ENCODE measurements around the gene HAUS7.
A peak's percentile ranks its signal among the peaks of the same experiment; 100 is the strongest.

Gene HAUS7

GRCh38 chrX:153498453-153498852, 28.1 kb upstream of the HAUS7 start:
- no peak for DNase-seq

GRCh38 chrX:153496590-153496959, 26.2 kb upstream of the HAUS7 start:
- no peak for DNase-seq

DNA sequence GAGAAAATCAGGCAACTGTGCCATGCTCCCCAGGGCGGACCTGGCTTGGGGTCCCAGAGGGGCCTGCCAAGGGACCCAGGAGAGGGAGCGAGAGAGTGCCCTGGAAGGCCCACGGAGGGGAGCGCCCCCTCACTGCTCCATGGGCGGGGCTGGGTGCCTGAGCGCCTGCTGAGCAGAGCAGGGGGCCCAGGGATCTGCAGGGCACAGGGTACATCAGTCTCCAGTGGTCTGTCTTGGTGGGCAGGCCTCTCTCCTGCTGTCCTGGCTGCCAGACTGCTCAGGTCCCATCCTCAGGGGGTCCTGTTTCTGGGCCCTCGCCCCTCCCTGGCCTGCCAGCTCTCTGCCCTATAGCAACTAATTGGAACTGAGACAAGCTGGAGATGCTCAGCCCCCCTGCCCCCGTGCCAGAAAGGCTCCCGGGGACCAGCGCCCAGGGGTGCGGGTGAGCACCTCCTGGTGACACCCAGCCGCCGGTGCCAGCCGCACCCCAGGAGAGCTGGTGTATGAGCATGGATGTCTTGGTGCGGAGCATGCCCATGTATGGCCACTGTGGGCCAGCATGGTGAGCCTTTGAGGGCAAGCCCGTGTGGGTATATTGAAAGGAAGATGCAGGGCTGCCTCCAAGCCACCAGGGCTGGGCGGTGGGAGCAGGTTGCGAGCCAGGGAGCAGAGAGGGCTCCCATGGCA, 25.7 kb upstream of the HAUS7 start:
- no peak for DNase-seq

- no peak for DNase-seq
These were observed 25.0 kb upstream of the HAUS7 start for GRCh38 chrX:153495362-153495751.

DNA sequence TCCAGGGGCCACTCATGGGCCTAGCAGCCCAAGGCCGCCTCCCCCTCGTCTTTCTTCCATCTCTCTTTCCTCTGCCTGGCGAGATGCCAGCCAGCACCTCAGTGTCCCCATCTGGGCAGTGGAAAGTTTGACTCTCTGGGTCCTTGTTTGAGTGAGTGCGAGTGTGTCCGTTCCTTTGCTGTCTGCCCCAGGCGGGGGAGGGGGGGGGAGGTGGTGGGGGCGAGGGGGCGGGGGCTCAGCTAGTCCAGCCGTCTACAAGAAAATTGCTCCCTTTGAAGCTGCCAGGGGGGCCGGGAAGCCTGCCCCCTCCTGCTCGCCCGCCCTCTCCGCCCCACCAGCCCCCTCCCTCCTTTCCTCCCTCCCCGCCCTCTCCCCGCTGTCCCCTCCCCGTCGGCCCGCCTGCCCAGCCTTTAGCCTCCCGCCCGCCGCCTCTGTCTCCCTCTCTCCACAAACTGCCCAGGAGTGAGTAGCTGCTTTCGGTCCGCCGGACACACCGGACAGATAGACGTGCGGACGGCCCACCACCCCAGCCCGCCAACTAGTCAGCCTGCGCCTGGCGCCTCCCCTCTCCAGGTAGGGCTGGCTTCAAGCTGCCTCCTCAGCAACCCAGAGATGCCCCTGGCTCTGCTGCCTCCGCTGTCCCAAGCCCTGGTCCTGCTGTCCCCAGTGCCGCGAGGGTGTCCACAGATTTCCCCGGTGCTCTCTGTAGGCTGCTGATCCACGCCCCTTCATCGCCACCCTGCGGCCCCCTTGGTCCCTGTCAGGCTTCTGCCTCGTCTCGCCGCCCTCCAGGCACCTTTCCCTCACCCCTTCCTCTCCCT, 24.4 kb upstream of the HAUS7 start, which contains the start of gene BGN:
Gene BGN (plus strand): TSS at position 440 of the 821 bp plus-strand sequence. CDS start 9,652 bp downstream, outside the sequence.
- peak in 1 of 2 donors; percentile 3 for DNase-seq

DNA sequence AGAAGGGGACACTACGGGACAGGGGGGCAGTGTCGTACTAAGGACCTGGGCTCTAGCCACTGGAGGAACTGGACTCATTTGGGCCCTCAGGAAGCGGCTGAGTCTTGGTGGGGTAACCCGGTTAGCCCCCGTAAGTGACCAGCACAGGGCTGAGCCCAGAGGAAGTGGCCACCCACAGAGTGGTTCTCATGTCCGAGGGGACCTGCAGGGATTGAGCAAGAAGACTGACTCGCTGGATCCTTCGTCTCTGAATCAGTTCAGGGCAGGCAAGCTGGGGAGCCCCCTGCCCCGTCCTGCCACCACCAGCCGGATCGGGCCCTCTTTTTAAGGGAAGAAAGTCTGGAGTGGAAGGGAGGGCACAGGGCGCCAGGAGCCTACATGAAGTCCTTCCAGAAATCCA, 23.7 kb upstream of the HAUS7 start:
- DNase-seq = no peak

DNA sequence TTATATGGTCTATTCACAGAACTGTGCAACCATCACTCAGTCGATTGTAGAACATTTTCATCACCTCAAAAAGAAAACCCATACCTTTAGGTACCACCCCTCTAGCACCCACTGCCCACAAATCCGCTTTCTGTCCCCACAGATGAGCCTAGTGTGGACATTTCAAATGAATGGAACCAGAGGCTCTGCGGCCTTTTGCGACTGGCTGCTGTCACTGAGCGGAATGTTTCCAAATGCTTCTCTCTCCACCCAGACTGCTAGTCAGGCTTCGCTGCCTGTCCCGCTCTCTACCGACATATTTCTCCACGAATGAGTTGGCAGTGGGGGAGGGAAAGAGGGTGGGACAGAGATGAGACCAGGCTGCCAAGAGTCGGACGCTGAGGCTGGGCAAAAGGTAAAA, 22.7 kb upstream of the HAUS7 start:
- no peak for DNase-seq

- DNase-seq = no peak
These were observed 22.2 kb upstream of the HAUS7 start for GRCh38 chrX:153492543-153492942.

DNA sequence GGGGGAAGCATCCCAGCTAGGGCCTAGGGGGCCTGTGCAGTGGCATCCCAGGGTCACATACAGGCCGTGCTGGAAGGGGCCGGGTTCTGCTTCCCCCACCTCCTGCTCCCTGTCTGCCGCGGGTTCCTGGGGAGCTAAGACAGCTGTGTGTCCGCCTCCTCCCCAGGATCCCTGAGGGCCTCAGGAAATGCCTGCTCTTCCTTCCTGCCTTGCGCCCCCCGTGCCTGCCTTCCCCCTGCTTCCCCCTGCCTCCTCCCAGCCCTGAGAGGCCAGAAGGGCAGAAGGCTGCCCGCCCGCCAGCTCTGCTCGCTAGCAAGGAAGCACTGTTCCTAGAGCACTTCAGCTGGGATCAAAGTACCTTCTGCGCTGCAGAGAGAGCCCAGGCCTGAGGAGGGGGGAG, 21.5 kb upstream of the HAUS7 start:
- DNase-seq = no peak

DNA sequence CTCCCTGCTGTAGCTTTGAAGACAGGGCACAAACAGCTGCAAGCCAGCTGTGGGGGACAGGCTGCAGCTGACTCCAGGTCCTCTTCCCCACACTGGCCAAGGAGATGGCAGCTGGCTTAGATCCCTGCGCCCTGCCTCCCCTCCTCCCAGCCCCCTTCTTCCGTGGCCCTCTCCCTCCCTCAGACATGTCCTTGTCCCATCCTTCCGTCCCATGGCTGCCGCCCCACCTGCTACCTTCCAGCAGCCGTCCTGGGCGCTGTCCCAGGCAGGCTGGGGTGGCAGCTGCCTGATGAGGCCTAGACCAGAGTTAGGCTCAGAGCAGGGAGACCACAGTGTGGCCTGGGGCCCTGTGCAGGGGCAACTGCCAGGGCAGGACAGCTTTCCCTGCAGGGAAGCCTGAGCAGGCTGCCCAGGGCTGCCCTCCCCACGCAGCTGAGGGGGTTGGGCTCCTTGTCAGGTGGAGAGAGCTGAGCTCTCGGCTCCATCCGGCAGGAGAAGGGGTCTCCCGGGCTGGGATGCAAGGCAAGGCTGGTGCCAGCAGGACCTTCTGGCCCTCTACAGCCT, 21.1 kb upstream of the HAUS7 start:
- no peak for DNase-seq

DNA sequence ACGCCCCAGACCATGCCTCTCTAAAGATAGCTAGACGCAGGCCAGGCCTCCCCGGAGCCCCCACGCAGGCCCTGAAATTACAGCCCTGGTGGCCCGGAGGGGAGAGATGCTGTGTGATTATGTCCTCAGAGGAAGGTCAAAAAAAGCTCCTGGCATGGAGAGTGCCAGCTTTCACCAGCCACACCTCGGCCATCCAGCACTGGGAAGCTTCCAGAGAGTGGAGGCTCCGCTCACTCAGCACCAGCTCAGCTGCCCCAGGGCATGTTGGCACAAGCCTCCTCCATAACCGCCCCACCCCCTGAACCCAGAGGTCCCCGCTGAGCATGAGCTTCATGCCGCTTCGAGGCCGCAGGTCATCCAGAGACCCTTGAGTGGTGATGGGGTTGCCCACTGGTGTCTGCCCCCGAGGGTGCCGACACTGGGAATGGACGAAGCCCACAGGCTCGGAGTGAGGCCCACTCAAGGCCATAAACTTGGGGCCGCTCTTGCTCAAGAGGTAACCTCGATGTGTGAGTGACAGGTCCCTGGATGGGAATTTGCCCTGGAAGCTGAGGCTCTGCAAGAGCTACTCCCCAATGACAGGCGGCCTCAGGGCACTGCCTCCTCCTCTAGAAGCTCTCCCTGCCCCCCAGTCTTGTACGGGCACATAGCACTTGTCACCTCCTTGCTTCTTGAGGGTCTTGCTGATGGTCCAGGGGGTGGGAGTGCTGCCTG, 20.0 kb upstream of the HAUS7 start:
- no peak for DNase-seq

DNA sequence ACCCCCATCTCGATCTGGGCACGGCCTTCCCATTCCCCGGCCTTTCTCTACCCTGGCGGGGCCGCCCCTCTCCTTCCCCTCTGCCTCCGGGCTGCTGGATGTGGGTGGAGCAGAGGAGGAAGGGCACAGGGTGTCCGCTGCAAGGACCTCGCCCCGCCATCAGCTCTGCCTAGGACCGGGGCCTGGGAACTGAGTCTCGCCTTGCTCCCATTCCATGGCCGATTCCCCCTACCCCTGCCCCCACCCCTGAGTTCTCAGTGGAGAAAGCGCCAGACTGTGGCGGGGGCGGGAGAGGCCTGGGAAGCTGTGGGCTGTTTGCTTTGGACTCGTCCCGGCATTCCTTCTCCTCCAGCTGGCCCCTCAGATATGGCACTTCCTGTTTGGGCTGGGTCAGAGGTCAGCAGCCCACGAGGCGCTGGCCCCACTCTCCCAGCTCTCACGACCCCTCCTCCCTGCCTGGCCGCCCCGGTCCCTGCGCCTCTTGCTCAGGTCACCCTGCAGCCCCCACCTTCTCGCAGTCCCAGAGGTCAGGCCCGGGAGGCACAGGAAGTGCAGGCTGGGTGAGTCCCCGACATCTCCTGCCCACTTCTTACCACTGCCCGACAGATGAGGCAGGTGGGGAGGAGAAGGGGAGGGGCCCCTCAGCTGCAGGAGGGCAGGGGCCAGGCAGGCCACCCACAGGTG, 18.0 kb upstream of the HAUS7 start:
- DNase-seq = no peak

DNA sequence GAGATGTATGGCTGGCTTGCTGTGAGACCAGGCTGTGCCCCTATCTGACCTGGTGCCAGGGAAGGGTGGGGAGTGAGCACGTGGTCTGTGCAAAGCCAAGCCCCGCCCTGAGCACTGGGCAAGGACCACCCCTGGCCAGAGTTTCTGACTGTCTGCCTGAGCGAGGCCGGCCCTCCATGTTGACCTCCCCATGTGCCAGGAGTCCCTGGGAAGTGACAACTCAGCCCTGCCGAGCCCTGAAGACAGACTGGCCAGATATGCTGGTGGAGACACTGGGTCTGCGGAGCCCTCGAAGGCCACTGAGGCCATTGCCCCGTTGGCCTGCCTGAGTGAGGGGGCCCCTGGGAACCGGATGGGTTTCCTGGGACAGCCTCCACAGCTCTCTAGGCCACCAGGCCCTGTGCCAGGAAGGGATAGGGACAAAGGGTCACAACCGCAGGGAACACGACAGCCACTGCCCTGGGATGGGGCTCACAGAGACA, 17.3 kb upstream of the HAUS7 start:
- no peak for DNase-seq

DNA sequence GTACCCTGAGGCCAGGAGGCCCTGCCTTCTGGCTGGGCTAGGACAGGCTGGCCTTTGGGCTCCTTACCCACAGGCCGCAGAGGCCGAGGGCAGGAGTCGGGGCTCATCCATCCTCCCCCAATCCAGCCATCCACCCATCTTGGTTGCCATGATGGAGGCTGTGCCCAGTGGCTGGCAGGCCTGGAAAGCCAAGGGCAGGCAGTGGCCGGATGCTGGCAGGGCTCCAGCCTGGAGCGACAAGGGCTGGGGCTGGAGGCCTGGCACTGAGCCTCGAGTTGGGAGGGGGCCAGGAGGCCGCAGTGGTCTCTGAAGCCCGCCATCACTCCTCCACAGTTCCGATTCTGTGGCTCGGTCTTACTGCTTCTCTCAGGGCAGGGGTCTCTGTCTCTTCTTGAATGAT, 15.8 kb upstream of the HAUS7 start:
- no peak for DNase-seq

- no peak for DNase-seq
These were observed 15.2 kb upstream of the HAUS7 start for GRCh38 chrX:153485396-153486080.

GRCh38 chrX:153482376-153483015, 12.1 kb upstream of the HAUS7 start:
- no peak for DNase-seq

GRCh38 chrX:153481043-153481442, 10.7 kb upstream of the HAUS7 start:
- DNase-seq = no peak

DNA sequence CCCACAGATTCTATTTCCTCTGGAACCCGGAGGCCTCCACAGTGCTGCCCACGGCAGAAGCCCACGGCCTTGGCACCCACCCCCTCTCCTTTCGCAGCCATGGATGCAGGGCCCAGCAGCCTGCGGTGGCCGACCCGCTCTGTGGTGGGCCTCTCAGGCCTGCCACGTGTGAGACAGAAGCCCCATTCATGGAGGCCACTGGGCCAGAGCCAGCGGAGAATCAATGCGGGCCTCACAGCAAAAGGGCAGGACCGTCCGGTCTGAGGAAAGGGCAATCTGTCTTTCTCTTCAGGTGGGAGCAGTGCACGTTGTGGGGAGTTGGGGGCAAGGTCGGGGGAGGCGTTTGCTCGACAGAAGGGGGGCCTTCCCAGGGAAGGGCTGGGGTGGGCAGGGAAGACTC, 8.4 kb upstream of the HAUS7 start:
- DNase-seq = no peak

DNA sequence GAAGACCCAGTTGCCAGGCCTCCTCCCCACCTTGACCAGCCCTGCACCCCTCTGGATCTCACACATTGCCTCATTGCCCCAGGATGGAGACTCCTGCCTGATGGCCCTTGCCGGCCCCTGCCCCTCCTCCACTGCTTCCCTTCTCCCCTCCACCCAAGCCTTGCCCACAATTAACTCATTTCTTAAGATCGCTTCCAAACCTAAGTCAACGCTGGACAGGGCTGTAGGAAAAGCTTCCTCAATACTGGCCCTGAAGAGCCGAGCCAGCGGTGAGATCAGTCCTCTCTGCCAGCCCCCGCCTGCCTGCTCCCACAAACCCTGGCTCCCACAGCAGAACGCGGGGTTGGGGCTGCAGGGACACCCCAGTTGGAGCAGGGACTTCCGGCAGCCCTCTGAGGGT, 7.5 kb upstream of the HAUS7 start:
- DNase-seq = no peak

- DNase-seq = no peak
These were observed 7.0 kb upstream of the HAUS7 start for GRCh38 chrX:153477364-153477857.

DNA sequence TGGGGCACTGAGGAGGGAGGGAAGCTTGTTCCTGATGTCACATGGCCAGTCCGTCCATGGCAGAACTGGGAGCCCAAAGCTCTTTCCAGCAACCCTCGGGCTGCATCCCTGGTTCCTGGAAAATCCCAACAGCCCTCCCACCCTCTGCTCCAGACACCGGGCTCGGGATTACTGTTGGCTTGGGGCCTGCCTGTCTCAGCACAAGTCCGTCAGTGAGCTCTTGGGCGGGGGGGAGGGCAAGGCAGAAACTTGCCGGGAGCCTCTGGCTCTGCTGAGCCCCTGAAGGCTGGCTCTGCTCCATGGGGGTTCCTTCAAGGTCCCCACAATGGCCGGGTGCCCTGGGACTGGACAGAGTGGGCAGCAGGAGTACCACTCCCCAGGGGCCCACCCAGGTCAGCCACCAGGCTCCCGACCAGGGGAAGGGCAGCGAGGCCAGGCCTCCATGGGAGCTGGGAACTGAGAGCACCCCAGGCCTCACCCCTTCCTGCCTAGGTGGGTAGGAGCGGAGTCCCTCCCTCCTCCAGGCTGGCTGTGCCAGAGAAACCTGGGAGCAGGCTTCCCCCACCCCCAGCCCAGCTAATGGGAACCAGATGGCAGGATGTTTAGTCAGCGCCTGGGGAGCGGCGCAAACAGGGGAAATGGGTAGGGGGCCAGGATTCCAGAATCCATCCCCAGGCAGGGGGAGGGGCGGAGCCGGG, 6.4 kb upstream of the HAUS7 start:
- DNase-seq = no peak

Data from CD4-positive, alpha-beta T cell treated with Interleukin-4 for 1 hour (primary cell).